Mesodermal cell (in vitro differentiated cells): Measurements from ENCODE around the gene SIK3.
A peak's percentile ranks its signal among the peaks of the same experiment; 100 is the strongest.
"Not testable (repeated sequence)": the region's sequence is repeated elsewhere in the genome, so short reads cannot be mapped to it uniquely, and the experiment has no call there.

ENCODE experiments used
- H3K27ac ChIP-seq: 2 replicates; pipeline ENCODE4 v1.7.0; 2013; ENCODE audit warnings: mild to moderate bottlenecking, low read depth, low read length, moderate library complexity; ENCODE audit not compliant: severe bottlenecking
- H3K36me3 ChIP-seq: 2 replicates; pipeline ENCODE4 v1.7.1; 2013; ENCODE audit warnings: mild to moderate bottlenecking, low read length, moderate library complexity; ENCODE audit not compliant: control insufficient read depth, insufficient read depth
- H3K4me1 ChIP-seq: one replicate; pipeline ENCODE4 v1.7.1; 2013; ENCODE audit warnings: mild to moderate bottlenecking, low read length; ENCODE audit not compliant: insufficient read depth, control insufficient read depth, poor library complexity, severe bottlenecking
- H3K4me3 ChIP-seq: 2 replicates; pipeline ENCODE4 v1.7.0; 2013; ENCODE audit warnings: low read length, control low read depth, mild to moderate bottlenecking; ENCODE audit not compliant: insufficient read depth, poor library complexity, severe bottlenecking; ENCODE audit errors: extremely low read depth
- H3K9me3 ChIP-seq: 2 replicates; pipeline ENCODE4 v1.7.1; 2013; ENCODE audit warnings: mild to moderate bottlenecking, low read length, moderate library complexity; ENCODE audit not compliant: control insufficient read depth
- WGBS, 2 experiments: methylation state at CpG; one replicate each; pipeline ENCODE4 v1.1.5; 2013; ENCODE audit warnings: missing lambda C conversion rate in 2 of 2; ENCODE audit not compliant: insufficient coverage in 2 of 2; 5-methylcytosine and 5-hydroxymethylcytosine counted together

Gene SIK3

GRCh38 chr11:116842117-116842516, 256.1 kb downstream of the SIK3 start:
- peaks cover 35% of the 10 kb centered on the region for H3K36me3 ChIP-seq
- no peak overlapping the region for H3K4me3 ChIP-seq
- WGBS, 2 experiments = 98 to 100% methylated on average over 3 to 4 of the region's 4 CpGs
- no peak overlapping the region for H3K27ac ChIP-seq
- peaks cover 19% of the 10 kb centered on the region for H3K4me1 ChIP-seq
- H3K9me3 ChIP-seq = no peaks in the 10 kb centered on the region

- Histone ChIP-seq H3K27ac (no peak overlapping the region), H3K4me3 (no peak overlapping the region), H3K9me3 (no peaks in the 10 kb centered on the region), H3K36me3 (peaks cover 22% of the 10 kb centered on the region), H3K4me1 (peaks cover 28% of the 10 kb centered on the region)
- 79 to 87% methylated on average over 5 to 7 of the region's 9 CpGs for WGBS, 2 experiments
These were observed 257.4 kb downstream of the SIK3 start for GRCh38 chr11:116840746-116841296.

- H3K4me1 ChIP-seq = peaks cover 28% of the 10 kb centered on the region
- H3K36me3 ChIP-seq = peaks cover 17% of the 10 kb centered on the region
- H3K27ac ChIP-seq = no peak overlapping the region
- H3K9me3 ChIP-seq = no peaks in the 10 kb centered on the region
- H3K4me3 ChIP-seq = no peak overlapping the region
- WGBS, 2 experiments = 76 to 84% methylated on average over 5 of the region's 6 CpGs
These were observed 257.9 kb downstream of the SIK3 start for GRCh38 chr11:116840224-116840745.

GRCh38 chr11:116838321-116839084, 259.7 kb downstream of the SIK3 start:
- Histone ChIP-seq H3K4me1 (peaks cover 28% of the 10 kb centered on the region), H3K9me3 (no peaks in the 10 kb centered on the region), H3K4me3 (no peak overlapping the region), H3K36me3 (peaks cover 3% of the 10 kb centered on the region), H3K27ac (peak overlapping the region; percentile 64)
- WGBS, 2 experiments = 90 to 91% methylated on average over 2 to 5 of the region's 6 CpGs

- H3K27ac ChIP-seq = peak within 1 kb of the TSS; percentile 64
- peaks cover 23% of the 10 kb centered on the region for H3K4me1 ChIP-seq
- no peaks in the 10 kb centered on the region for H3K36me3 ChIP-seq
- no peaks in the 10 kb centered on the region for H3K9me3 ChIP-seq
- peak within 1 kb of the TSS; percentile 5 for H3K4me3 ChIP-seq
- 77 to 86% methylated on average over 12 to 14 of the region's 19 CpGs for WGBS, 2 experiments
These were observed 260.8 kb downstream of the SIK3 start, which contains the start of gene APOA1 for GRCh38 chr11:116837231-116838091. TSS of gene APOA1 (minus strand) at chr11:116837622. CDS start at chr11:116837387, 235 bp downstream.

- Histone ChIP-seq H3K27ac (no peak overlapping the region), H3K4me3 (no peak overlapping the region), H3K4me1 (peaks cover 23% of the 10 kb centered on the region), H3K36me3 (no peaks in the 10 kb centered on the region), H3K9me3 (no peaks in the 10 kb centered on the region)
- WGBS, 2 experiments = 92 to 93% methylated on average over 7 of the region's 7 CpGs
These were observed 261.6 kb downstream of the SIK3 start for GRCh38 chr11:116836632-116836991.

GRCh38 chr11:116835791-116836631, 262.2 kb downstream of the SIK3 start:
- Histone ChIP-seq H3K9me3 (no peaks in the 10 kb centered on the region), H3K4me1 (peaks cover 23% of the 10 kb centered on the region), H3K36me3 (no peaks in the 10 kb centered on the region), H3K4me3 (peak overlapping the region; percentile 18), H3K27ac (no peak overlapping the region)
- 12 to 16% methylated on average over 44 to 51 of the region's 57 CpGs for WGBS, 2 experiments

- no peaks in the 10 kb centered on the region for H3K9me3 ChIP-seq
- peaks cover 23% of the 10 kb centered on the region for H3K4me1 ChIP-seq
- H3K4me3 ChIP-seq = peak overlapping the region; percentile 18
- no peaks in the 10 kb centered on the region for H3K36me3 ChIP-seq
- WGBS, 2 experiments = 67 to 72% methylated on average over 23 to 25 of the region's 28 CpGs
- H3K27ac ChIP-seq = no peak overlapping the region
These were observed 263.0 kb downstream of the SIK3 start for GRCh38 chr11:116835042-116835772.

GRCh38 chr11:116834535-116835041, 263.6 kb downstream of the SIK3 start:
- not testable (repeated sequence) for H3K27ac ChIP-seq, H3K4me3 ChIP-seq, H3K36me3 ChIP-seq, H3K9me3 ChIP-seq
- WGBS, 2 experiments = 80 to 87% methylated on average over 12 to 13 of the region's 13 CpGs
- H3K4me1 ChIP-seq = peaks cover 23% of the 10 kb centered on the region
